ENCODE measurements around the gene ANXA6. TPM values are rescaled to one million over a fixed set of nuclear protein-coding genes. Genes with fewer than 3 reads are reported as not detected.
"Not testable (repeated sequence)": the region's sequence is repeated elsewhere in the genome, so short reads cannot be mapped to it uniquely, and the experiment has no call there.

The ANXA6 gene
- total and polyA plus RNA-seq, 10 of the 15 experiments (the other 5 are each of a cell fraction or from before 2014, with no cell fraction given), result 44.0 to 571 (median 465) TPM

DNA sequence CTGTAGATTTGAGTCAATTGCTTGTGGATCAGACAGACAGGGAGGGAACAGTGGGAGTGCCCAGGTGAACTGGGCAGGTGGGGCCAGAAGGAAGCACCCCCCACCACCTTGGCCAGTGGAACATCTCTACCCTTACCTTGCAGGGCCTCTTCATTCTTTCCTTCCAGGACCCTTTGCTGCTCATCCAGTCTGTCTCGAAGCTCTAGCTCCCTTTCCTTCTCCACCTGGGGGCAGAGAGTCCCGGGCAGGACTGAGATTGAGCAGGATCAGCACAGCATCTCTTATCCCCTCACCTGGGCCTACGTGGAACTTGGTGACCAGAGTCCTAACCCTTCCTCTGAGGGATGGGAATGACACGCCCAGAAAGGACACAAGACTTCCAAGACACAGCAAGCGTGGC lies 41.3 kb upstream of the ANXA6 start:
- in situ Hi-C loops (cut with MboI) (no loop called here), intact Hi-C loops (cut with micrococcal nuclease; ENCODE audit: unreplicated experiment) (no loop called here)
- no peaks in the 10 kb centered on the region for H3K27me3 ChIP-seq (replicated peaks in 1 of 2; ENCODE audit: control insufficient read depth in 2 of 2, insufficient read depth in 2 of 2, low read length in 1 of 2)
- POLR2A ChIA-PET, result interaction anchor here (1.0 to 1.8 kb wide), 4 partner anchors 10 to 75 kb away, joined by 3 to 7 read pairs (median 3); no protein-coding TSS in a partner anchor
- ATAC-seq (no peak), FAIRE-seq (no peak), DNase-seq (ENCODE audit: low read depth, low spot score) (no peak)
- no peak overlapping the region for H3K27ac ChIP-seq (ENCODE audit: control insufficient read depth, insufficient read depth)
- peaks cover 22% of the 10 kb centered on the region for H3K4me1 ChIP-seq (ENCODE audit: control insufficient read depth, insufficient read depth, low read length)
- SMC1A ChIA-PET (ENCODE audit: uncharacterized antibody, unreplicated experiment), result interaction anchor here (0.6 to 2.3 kb wide), 8 partner anchors 10 to 239 kb away, joined by 3 to 14 read pairs (median 3); no protein-coding TSS in a partner anchor
- RAD21 ChIA-PET (ENCODE audit: unreplicated experiment), result interaction anchor here (0.7 to 2.8 kb wide), 5 partner anchors 9 to 54 kb away, joined by 3 to 24 read pairs (median 4); partner anchors contain the start of gene GM2A
- no peaks in the 10 kb centered on the region; the same call in 2 of the 3 replicates for H3K9me3 ChIP-seq (replicated peaks; ENCODE audit: control insufficient read depth, insufficient read depth, low read length)
- H2AFZ ChIP-seq (ENCODE audit: control insufficient read depth, low read depth, low read length), result no peak overlapping the region
- TF ChIP-seq, protein P1, sequence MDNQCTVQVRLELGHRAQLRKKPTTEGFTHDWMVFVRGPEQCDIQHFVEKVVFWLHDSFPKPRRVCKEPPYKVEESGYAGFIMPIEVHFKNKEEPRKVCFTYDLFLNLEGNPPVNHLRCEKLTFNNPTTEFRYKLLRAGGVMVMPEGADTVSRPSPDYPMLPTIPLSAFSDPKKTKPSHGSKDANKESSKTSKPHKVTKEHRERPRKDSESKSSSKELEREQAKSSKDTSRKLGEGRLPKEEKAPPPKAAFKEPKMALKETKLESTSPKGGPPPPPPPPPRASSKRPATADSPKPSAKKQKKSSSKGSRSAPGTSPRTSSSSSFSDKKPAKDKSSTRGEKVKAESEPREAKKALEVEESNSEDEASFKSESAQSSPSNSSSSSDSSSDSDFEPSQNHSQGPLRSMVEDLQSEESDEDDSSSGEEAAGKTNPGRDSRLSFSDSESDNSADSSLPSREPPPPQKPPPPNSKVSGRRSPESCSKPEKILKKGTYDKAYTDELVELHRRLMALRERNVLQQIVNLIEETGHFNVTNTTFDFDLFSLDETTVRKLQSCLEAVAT (IDR thresholded peaks at IDR 0.05), result no peak
- TF ChIP-seq YBX1 (IDR thresholded peaks at IDR 0.05) (no peak), ZBED1 (IDR thresholded peaks at IDR 0.05; ENCODE audit: borderline replicate concordance) (no peak), POLR2A (IDR thresholded peaks at IDR 0.05; ENCODE audit: low read depth, low read length) (no peak), ZSCAN29 (IDR thresholded peaks at IDR 0.05) (no peak), CREM (IDR thresholded peaks at IDR 0.05; ENCODE audit: low read depth) (no peak), ATF7 (IDR thresholded peaks at IDR 0.05; ENCODE audit: low read depth) (no peak)
- H3K9ac ChIP-seq (ENCODE audit: control insufficient read depth, insufficient read depth, low read length), result no peak overlapping the region
- no peaks in the 10 kb centered on the region for H4K20me1 ChIP-seq (ENCODE audit: control insufficient read depth, insufficient read depth)
- WGBS (ENCODE audit: insufficient coverage, insufficient replicate concordance, low lambda C conversion rate, missing lambda C conversion rate), result 87% methylated on average over 5 of the region's 5 CpGs
- CTCF ChIA-PET, result interaction anchor here (0.6 to 1.0 kb wide), 4 partner anchors 10 to 73 kb away, joined by 3 to 4 read pairs (median 3); no protein-coding TSS in a partner anchor
- no peaks in the 10 kb centered on the region for H3K79me2 ChIP-seq (ENCODE audit: control insufficient read depth, insufficient read depth, low read length)
- BruUV-seq (replicated peaks), result no TSS peak
- H3K36me3 ChIP-seq (ENCODE audit: control insufficient read depth in 2 of 2, insufficient read depth in 2 of 2, low read length in 1 of 2), result peaks cover 6 to 26% of the 10 kb centered on the region in 2 experiments; a peak in 3 of 4 replicates
- no peak overlapping the region for H3K4me3 ChIP-seq
- H3K4me2 ChIP-seq (ENCODE audit: control insufficient read depth, insufficient read depth), result no peak overlapping the region

GRCh38 chr5:151197291-151197600 lies 39.7 kb upstream of the ANXA6 start:
- ChIA-PET SMC1A (ENCODE audit: uncharacterized antibody, unreplicated experiment) (interaction anchor here (0.6 to 2.8 kb wide), 6 partner anchors 14 to 56 kb away, joined by 3 to 18 read pairs (median 6); no protein-coding TSS in a partner anchor), POLR2A (interaction anchor here (1.5 to 2.9 kb wide), 2 partner anchors 15 to 55 kb away, joined by 4 to 20 read pairs; no protein-coding TSS in a partner anchor), RAD21 (ENCODE audit: unreplicated experiment) (interaction anchor here (1.1 to 2.8 kb wide), 2 partner anchors 15 to 41 kb away, joined by 4 to 24 read pairs; no protein-coding TSS in a partner anchor), CTCF (interaction anchor here (1.4 to 1.5 kb wide), 2 partner anchors 15 to 31 kb away, joined by 3 to 4 read pairs; no protein-coding TSS in a partner anchor)
- H3K27me3 ChIP-seq (replicated peaks in 1 of 2; ENCODE audit: control insufficient read depth in 2 of 2, insufficient read depth in 2 of 2, low read length in 1 of 2); FAIRE-seq; DNase-seq (ENCODE audit: low read depth, low spot score); H2AFZ ChIP-seq (ENCODE audit: control insufficient read depth, low read depth, low read length); H3K9ac ChIP-seq (ENCODE audit: control insufficient read depth, insufficient read depth, low read length); ATAC-seq; BruUV-seq (replicated peaks); H4K20me1 ChIP-seq (ENCODE audit: control insufficient read depth, insufficient read depth); H3K27ac ChIP-seq (ENCODE audit: control insufficient read depth, insufficient read depth); H3K9me3 ChIP-seq (replicated peaks; ENCODE audit: control insufficient read depth, insufficient read depth, low read length); in situ Hi-C loops (cut with MboI); H3K79me2 ChIP-seq (ENCODE audit: control insufficient read depth, insufficient read depth, low read length); H3K4me2 ChIP-seq (ENCODE audit: control insufficient read depth, insufficient read depth); H3K4me3 ChIP-seq: not testable (repeated sequence)
- 99% methylated on average over 9 of the region's 9 CpGs for WGBS (ENCODE audit: insufficient coverage, insufficient replicate concordance, low lambda C conversion rate, missing lambda C conversion rate)
- intact Hi-C loops (cut with micrococcal nuclease; ENCODE audit: unreplicated experiment), result loop anchor here (2.0 kb wide), 1 partner anchor 18 kb away; no protein-coding TSS in a partner anchor
- peaks cover 17% of the 10 kb centered on the region for H3K4me1 ChIP-seq (ENCODE audit: control insufficient read depth, insufficient read depth, low read length)
- H3K36me3 ChIP-seq (ENCODE audit: control insufficient read depth in 2 of 2, insufficient read depth in 2 of 2, low read length in 1 of 2), result peaks cover 6 to 26% of the 10 kb centered on the region in 2 experiments; a peak in 3 of 4 replicates
